ENCODE measurements around the gene SLC5A10. TPM values are rescaled to one million over a fixed set of nuclear protein-coding genes. Genes with fewer than 3 reads are reported as not detected.
"Not testable (repeated sequence)": the region's sequence is repeated elsewhere in the genome, so short reads cannot be mapped to it uniquely, and the experiment has no call there.

The SLC5A10 gene
- polyA plus RNA-seq, 1 of the 3 experiments (the other 2 are of a cell fraction), result not detected

GRCh38 chr17:19020016-19020415 lies 68.1 kb downstream of the SLC5A10 start:
- CTCF ChIA-PET, result interaction anchor here (1.1 kb wide), 1 partner anchor 59 kb away, joined by 5 read pairs; no protein-coding TSS in a partner anchor
- Histone ChIP-seq H3K9ac (no peak overlapping the region), H2AFZ (ENCODE audit: low read depth) (no peak overlapping the region), H3K4me3 (ENCODE audit: low read depth in 2 of 2, low read length in 1 of 2) (no peak overlapping the region), H3K36me3 (replicated peaks in 1 of 2; ENCODE audit: control insufficient read depth in 1 of 2, insufficient read depth in 2 of 2, low read length in 1 of 2) (no peaks in the 10 kb centered on the region), H3K4me2 (no peak overlapping the region), H3K4me1 (ENCODE audit: control insufficient read depth in 1 of 2, insufficient read depth in 2 of 2, low read depth in 1 of 2, low read length in 1 of 2) (peaks cover 0 to 14% of the 10 kb centered on the region in 2 experiments; a peak in 1 of 4 replicates), H4K20me1 (ENCODE audit: insufficient read depth) (no peaks in the 10 kb centered on the region), H3K9me2 (no peaks in the 10 kb centered on the region), H3K27me3 (ENCODE audit: insufficient read depth) (no peaks in the 10 kb centered on the region), H3F3A (replicated peaks; ENCODE audit: insufficient read depth) (peaks cover 5% of the 10 kb centered on the region), H3K27ac (ENCODE audit: low read depth in 2 of 2, low read length in 1 of 2) (no peak overlapping the region), H3K9me3 (no peaks in the 10 kb centered on the region), H3K79me2 (ENCODE audit: insufficient read depth) (no peaks in the 10 kb centered on the region)
- WGBS (ENCODE audit: low lambda C conversion rate), result 85% methylated on average over 3 of the region's 3 CpGs
- no peak for DNase-seq
- TF ChIP-seq, protein P1, sequence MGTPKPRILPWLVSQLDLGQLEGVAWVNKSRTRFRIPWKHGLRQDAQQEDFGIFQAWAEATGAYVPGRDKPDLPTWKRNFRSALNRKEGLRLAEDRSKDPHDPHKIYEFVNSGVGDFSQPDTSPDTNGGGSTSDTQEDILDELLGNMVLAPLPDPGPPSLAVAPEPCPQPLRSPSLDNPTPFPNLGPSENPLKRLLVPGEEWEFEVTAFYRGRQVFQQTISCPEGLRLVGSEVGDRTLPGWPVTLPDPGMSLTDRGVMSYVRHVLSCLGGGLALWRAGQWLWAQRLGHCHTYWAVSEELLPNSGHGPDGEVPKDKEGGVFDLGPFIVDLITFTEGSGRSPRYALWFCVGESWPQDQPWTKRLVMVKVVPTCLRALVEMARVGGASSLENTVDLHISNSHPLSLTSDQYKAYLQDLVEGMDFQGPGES (IDR thresholded peaks at IDR 0.05; ENCODE audit: low read depth, low read length), result no peak
- POLR2A ChIA-PET, result no interaction called here

- H4K20me1 ChIP-seq (ENCODE audit: insufficient read depth); H3K36me3 ChIP-seq (replicated peaks in 1 of 2; ENCODE audit: control insufficient read depth in 1 of 2, insufficient read depth in 2 of 2, low read length in 1 of 2); H3K9ac ChIP-seq; H3K27me3 ChIP-seq (ENCODE audit: insufficient read depth); DNase-seq; H3K4me2 ChIP-seq; H3F3A ChIP-seq (replicated peaks; ENCODE audit: insufficient read depth); H3K79me2 ChIP-seq (ENCODE audit: insufficient read depth); H3K9me2 ChIP-seq; H3K4me3 ChIP-seq (ENCODE audit: low read depth in 2 of 2, low read length in 1 of 2); H2AFZ ChIP-seq (ENCODE audit: low read depth); H3K27ac ChIP-seq (ENCODE audit: low read depth in 2 of 2, low read length in 1 of 2); H3K9me3 ChIP-seq; POLR2A ChIA-PET: not testable (repeated sequence)
- H3K4me1 ChIP-seq (ENCODE audit: control insufficient read depth in 1 of 2, insufficient read depth in 2 of 2, low read depth in 1 of 2, low read length in 1 of 2), result peaks cover 0 to 14% of the 10 kb centered on the region in 2 experiments; a peak in 1 of 4 replicates
- CTCF ChIA-PET, result interaction anchor here (1.1 kb wide), 1 partner anchor 60 kb away, joined by 5 read pairs; no protein-coding TSS in a partner anchor
- 92% methylated on average over 5 of the region's 7 CpGs for WGBS (ENCODE audit: low lambda C conversion rate)
These were observed 69.2 kb downstream of the SLC5A10 start for GRCh38 chr17:19021011-19021621.

GRCh38 chr17:19021622-19022083 lies 69.7 kb downstream of the SLC5A10 start:
- no peak overlapping the region for H3K4me2 ChIP-seq
- WGBS (ENCODE audit: low lambda C conversion rate), result 94% methylated on average over 17 of the region's 24 CpGs
- CTCF ChIA-PET, result interaction anchor here (3.6 kb wide), 1 partner anchor 61 kb away, joined by 26 read pairs; no protein-coding TSS in a partner anchor
- peaks cover 0 to 14% of the 10 kb centered on the region in 2 experiments; a peak in 1 of 4 replicates for H3K4me1 ChIP-seq (ENCODE audit: control insufficient read depth in 1 of 2, insufficient read depth in 2 of 2, low read depth in 1 of 2, low read length in 1 of 2)
- no peak for DNase-seq
- no peaks in the 10 kb centered on the region for H3K9me3 ChIP-seq
- POLR2A ChIA-PET, result no interaction called here
- H3K27me3 ChIP-seq (ENCODE audit: insufficient read depth), result no peaks in the 10 kb centered on the region
- H3K27ac ChIP-seq (ENCODE audit: low read depth in 2 of 2, low read length in 1 of 2), result no peak overlapping the region
- TF ChIP-seq NFIC (IDR thresholded peaks at IDR 0.05; ENCODE audit: borderline replicate concordance), result no peak
- no peaks in the 10 kb centered on the region for H3K79me2 ChIP-seq (ENCODE audit: insufficient read depth)
- H3F3A ChIP-seq (replicated peaks; ENCODE audit: insufficient read depth), result peaks cover 5% of the 10 kb centered on the region
- H4K20me1 ChIP-seq (ENCODE audit: insufficient read depth), result no peaks in the 10 kb centered on the region
- H3K9ac ChIP-seq, result no peak overlapping the region
- no peaks in the 10 kb centered on the region for H3K9me2 ChIP-seq
- no peaks in the 10 kb centered on the region for H3K36me3 ChIP-seq (replicated peaks in 1 of 2; ENCODE audit: control insufficient read depth in 1 of 2, insufficient read depth in 2 of 2, low read length in 1 of 2)
- no peak overlapping the region for H2AFZ ChIP-seq (ENCODE audit: low read depth)
- no peak overlapping the region for H3K4me3 ChIP-seq (ENCODE audit: low read depth in 2 of 2, low read length in 1 of 2)
